Tongue (tissue), 2 donors: ENCODE measurements around the gene NFATC2. TPM values are rescaled to one million over a fixed set of nuclear protein-coding genes. Genes with fewer than 3 reads are reported as not detected.

Experiments used
- DNase-seq: peaks from one replicate; pipeline ENCODE4 v3.0.0-alpha.2; 2015
- total RNA-seq: library from RNA; depleted of rRNA; stranded (reverse); fragments of >200 nt; gene quantifications from one replicate; pipeline ENCODE4 v1.2.3, GENCODE V29; 2014

The NFATC2 gene
- total RNA-seq, 1 donor from 2014 or later = 9.6 TPM

GRCh38 chr20:51513545-51513944 is 29.0 kb downstream of the NFATC2 start:
- no peak for DNase-seq

GRCh38 chr20:51512645-51513044 is 29.9 kb downstream of the NFATC2 start:
- no peak for DNase-seq

- DNase-seq = no peak
Observed at GRCh38 chr20:51511861-51512619, 30.5 kb downstream of the NFATC2 start.

- DNase-seq = no peak
Observed at GRCh38 chr20:51510936-51511605, 31.4 kb downstream of the NFATC2 start.

- DNase-seq = no peak
Observed at GRCh38 chr20:51510169-51510568, 32.4 kb downstream of the NFATC2 start.

GRCh38 chr20:51509208-51509607 is 33.3 kb downstream of the NFATC2 start:
- no peak for DNase-seq

- DNase-seq = no peak
Observed at GRCh38 chr20:51508780-51509179, 33.7 kb downstream of the NFATC2 start.

- no peak for DNase-seq
Observed at GRCh38 chr20:51508158-51508557, 34.4 kb downstream of the NFATC2 start.

- DNase-seq = no peak
Observed at GRCh38 chr20:51507216-51508036, 35.1 kb downstream of the NFATC2 start.

- no peak for DNase-seq
Observed at GRCh38 chr20:51506527-51507215, 35.8 kb downstream of the NFATC2 start.

- DNase-seq = no peak
Observed at GRCh38 chr20:51505566-51505965, 37.0 kb downstream of the NFATC2 start.

GRCh38 chr20:51503376-51503775 is 39.1 kb downstream of the NFATC2 start:
- DNase-seq = no peak

- no peak for DNase-seq
Observed at GRCh38 chr20:51500936-51501335, 41.6 kb downstream of the NFATC2 start.

GRCh38 chr20:51500311-51500710 is 42.2 kb downstream of the NFATC2 start:
- no peak for DNase-seq

- no peak for DNase-seq
Observed at GRCh38 chr20:51498765-51499540, 43.6 kb downstream of the NFATC2 start.

- DNase-seq = no peak
Observed at GRCh38 chr20:51497542-51498467, 44.7 kb downstream of the NFATC2 start.

GRCh38 chr20:51496964-51497363 is 45.6 kb downstream of the NFATC2 start:
- DNase-seq = no peak

- DNase-seq = no peak
Observed at GRCh38 chr20:51495921-51496545, 46.5 kb downstream of the NFATC2 start.

- DNase-seq = no peak
Observed at GRCh38 chr20:51495291-51495690, 47.2 kb downstream of the NFATC2 start.
